DMS114 treated with DMSO at 0.1 percent for 48 hours (cell line): ENCODE results near the gene TUBA4A.
"Not testable (repeated sequence)": the region's sequence is repeated elsewhere in the genome, so short reads cannot be mapped to it uniquely, and the experiment has no call there.

Experiments used
- DNase-seq: peaks from one replicate; lab custom pipeline; 2025; ENCODE audit not compliant: unreplicated experiment; lab: John Stamatoyannopoulos, UW

TUBA4A gene

DNA sequence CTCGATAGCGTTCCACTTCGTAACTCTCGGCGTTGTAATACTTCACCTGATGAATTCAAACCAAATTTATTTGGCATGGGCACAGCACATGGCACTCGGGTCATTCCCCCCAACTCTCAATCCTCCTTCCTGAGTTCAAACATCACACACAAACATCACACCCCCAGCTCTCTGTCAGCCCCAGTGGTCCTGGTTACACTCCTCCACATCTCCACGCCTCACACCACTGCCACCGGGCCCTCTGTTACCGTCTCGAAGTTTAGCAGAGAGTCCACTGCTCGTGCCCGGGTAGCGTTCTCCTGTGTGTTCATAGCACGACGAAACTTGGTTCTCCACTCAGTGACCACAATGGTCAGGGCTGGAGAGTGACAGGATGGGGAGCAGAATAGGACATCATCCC lies 39.6 kb downstream of the TUBA4A start:
- no peak for DNase-seq

- DNase-seq: no peak
Measured at GRCh38 chr2:219213486-219214071, 40.1 kb downstream of the TUBA4A start.

DNA sequence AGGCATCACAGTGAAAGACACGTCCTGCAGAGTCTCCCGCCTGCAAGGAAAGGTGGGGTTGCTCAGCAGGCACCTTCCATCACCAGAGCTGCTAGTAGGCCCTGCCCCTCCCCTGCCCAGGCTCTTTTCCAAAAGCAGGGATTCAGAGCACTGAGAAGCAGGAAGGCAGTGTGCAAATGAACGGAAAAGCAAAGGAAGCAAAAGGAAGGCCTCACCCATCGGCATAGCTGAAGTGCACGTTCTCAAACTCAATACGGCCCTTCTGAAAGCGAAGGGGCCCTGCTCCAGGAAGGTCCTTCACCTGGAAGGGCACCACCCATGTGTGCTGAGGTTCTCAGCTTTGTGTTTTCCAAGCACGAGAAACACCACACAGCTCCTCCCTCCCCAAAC lies 40.7 kb downstream of the TUBA4A start:
- no peak for DNase-seq

DNA sequence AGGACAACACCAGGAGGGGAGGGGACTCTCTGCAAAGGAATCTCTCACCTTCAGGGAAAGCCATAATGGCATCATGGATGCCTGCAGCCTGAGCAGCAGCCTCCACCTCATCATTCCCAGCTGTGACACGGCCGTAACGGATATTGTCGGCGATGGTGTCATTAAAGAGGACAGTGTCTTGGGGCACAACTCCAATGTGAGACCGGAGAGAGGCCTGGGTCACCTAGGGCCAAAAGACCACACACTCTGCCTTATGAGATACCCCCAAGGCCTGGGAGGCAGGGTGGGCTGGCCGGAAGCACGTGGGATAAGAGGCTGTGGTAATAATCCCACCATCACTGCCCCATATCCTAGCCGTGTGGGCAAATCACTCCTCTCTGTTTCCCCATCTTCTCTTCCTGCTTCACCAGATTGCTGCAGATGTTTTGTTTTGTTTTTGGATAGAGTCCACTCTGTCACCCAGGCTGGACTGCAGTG lies 42.8 kb downstream of the TUBA4A start:
- no peak for DNase-seq

DNA sequence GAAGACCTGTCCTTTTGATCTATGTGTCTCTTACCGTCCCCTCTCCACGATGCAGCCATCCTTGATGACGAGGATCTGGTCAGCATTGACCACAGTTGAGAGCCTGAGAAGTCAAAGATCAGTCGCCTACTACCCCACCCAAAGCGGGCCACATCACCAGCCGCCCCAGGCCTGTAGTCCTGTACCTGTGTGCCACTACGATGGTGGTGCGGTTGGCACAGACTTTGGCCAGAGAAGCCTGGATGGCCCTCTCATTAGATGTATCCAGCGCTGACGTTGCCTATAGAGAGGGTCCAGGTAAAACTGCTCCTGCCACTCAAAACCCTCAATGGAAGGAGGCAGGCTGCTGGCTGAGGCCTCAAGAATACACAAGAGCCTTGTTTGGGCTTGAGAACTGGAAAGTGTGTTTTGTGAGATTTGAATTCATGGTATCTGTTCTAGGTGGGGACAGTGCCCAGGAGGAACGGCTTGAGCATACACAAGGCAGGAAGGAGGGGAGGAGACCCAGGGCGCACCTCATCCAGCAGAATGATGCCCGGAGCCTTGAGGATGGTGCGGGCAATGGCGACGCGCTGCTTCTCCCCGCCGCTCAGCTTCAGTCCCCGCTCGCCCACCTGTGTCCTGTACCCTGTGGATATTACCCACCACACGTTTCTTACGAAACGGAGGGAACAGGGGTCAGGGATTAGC lies 43.4 kb downstream of the TUBA4A start:
- DNase-seq: no peak

GRCh38 chr2:219209236-219210195 lies 44.2 kb downstream of the TUBA4A start:
- DNase-seq: no peak

- no peak for DNase-seq
Measured at GRCh38 chr2:219207884-219208740, 45.6 kb downstream of the TUBA4A start.

GRCh38 chr2:219207134-219207883 lies 46.4 kb downstream of the TUBA4A start:
- DNase-seq: no peak

- DNase-seq: peak; percentile 82
Measured at GRCh38 chr2:219206328-219207133, 47.2 kb downstream of the TUBA4A start, which contains the start of gene ZFAND2B. Gene ZFAND2B, plus strand, starts transcription at chr2:219206782. Its CDS starts 206 bp downstream, at chr2:219206988.

DNA sequence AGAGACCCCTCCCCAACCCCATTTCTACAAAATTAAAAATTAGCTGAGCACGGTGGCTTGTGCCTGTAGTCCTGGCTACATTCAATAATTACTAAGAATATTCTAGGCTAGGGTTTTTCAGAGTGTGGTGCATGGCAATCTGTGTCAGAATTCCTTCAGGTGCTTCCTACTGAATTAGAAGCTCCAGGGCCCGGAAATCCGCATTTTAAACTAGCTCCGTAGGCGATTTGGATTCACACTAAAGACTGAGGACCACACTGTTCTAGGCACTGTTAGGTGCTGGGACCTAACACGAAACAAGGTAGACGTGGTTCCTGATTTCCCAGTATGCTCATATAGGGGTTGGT lies 47.8 kb downstream of the TUBA4A start:
- DNase-seq: no peak

- DNase-seq: no peak
Measured at GRCh38 chr2:219205165-219205538, 48.6 kb downstream of the TUBA4A start.

- no peak for DNase-seq
Measured at GRCh38 chr2:219204425-219205164, 49.1 kb downstream of the TUBA4A start.

DNA sequence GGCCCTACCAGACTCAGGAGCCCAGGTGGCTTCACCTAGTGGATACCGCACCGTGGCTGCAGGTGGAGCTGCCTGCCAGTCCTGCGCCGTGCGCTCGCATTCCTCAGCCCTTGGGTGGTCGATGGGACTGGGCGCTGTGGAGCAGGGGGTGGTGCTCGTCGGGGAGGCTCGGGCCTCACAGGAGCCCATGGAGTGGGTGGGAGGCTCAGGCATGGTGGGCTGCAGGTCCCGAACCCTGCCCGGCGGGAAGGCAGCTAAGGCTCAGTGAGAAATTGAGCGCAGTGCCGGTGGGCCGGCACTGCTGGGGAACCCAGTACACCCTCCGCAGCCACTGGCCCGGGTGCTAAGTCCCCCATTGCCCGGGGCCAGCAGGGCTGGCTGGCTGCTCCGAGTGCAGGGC lies 52.4 kb downstream of the TUBA4A start:
- DNase-seq: not testable (repeated sequence)

DNA sequence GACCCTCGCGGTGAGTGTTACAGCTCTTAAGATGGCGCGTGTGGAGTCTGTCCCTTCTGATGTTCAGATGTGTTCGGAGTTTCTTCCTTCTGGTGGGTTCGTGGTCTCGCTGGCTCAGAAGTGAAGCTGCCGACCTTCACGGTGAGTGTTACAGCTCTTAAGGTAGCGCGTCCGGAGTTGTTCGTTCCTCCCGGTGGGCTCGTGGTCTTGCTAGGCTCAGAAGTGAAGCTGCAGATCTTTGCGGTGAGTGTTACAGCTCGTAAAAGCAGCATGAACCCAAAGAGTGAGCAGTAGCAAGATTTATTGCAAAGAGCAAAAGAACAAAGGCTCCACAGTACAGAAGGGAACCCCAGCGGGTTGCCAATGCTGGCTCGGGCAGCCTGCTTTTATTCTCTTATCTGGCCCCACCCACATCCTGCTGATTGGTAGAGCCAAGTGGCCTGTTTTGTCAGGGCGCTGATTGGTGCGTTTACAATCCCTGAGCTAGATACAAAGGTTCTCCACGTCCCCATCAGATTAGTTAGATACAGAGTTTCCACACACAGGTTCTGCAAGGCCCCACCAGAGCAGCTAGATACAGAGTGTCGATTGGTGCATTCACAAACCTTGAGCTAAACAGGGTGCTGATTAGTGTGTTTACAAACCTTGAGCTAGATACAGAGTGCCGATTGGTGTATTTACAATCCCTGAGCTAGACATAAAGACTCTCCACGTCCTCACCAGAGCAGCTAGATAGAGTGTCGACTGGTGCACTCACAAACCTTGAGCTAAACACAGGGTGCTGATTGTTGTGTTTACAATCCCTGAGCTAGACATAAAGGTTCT lies 53.0 kb downstream of the TUBA4A start:
- not testable (repeated sequence) for DNase-seq
